HEK293T (cell line): Measurements from ENCODE around the gene NSD1.

Experiments used
- ARNT ChIP-seq: fragments of 450-650 bp; IDR thresholded peaks from 2 replicates; pipeline ENCODE4 v1.6.1; 2017; ENCODE audit warnings: mild to moderate bottlenecking
- BHLHE40 ChIP-seq: fragments of 450-650 bp; IDR thresholded peaks from 2 replicates; pipeline ENCODE4 v1.6.1; 2016; ENCODE audit warnings: mild to moderate bottlenecking, moderate library complexity, borderline replicate concordance
- ELF4 ChIP-seq: fragments of 450-650 bp; IDR thresholded peaks from 2 replicates; pipeline ENCODE4 v1.6.1; 2017; ENCODE audit warnings: antibody characterized with exemption
- FOXA1 ChIP-seq: fragments of 450-650 bp; IDR thresholded peaks from 2 replicates; pipeline ENCODE4 v1.6.1; 2016; ENCODE audit warnings: mild to moderate bottlenecking
- FOXM1 ChIP-seq: fragments of 450-650 bp; IDR thresholded peaks from 2 replicates; pipeline ENCODE4 v1.6.1; 2017; ENCODE audit warnings: mild to moderate bottlenecking, borderline replicate concordance
- L3MBTL2 ChIP-seq: fragments of 450-650 bp; conservative IDR thresholded peaks from 2 replicates; pipeline ENCODE4 v1.6.1; 2016; ENCODE audit warnings: mild to moderate bottlenecking
- PKNOX1 ChIP-seq: fragments of 450-650 bp; IDR thresholded peaks from 2 replicates; pipeline ENCODE4 v1.6.1; 2016
- SP1 ChIP-seq: fragments of 450-650 bp; IDR thresholded peaks from 2 replicates; pipeline ENCODE4 v1.6.1; 2017
- SUZ12 ChIP-seq: fragments of 450-650 bp; IDR thresholded peaks from 2 replicates; pipeline ENCODE4 v1.6.1; 2016; ENCODE audit warnings: mild to moderate bottlenecking
- TARDBP ChIP-seq: fragments of 450-650 bp; IDR thresholded peaks from 2 replicates; pipeline ENCODE4 v1.6.1; 2016
- ZNF384 ChIP-seq: fragments of 450-650 bp; IDR thresholded peaks from 2 replicates; pipeline ENCODE4 v1.6.1; 2016

- no peak for TF ChIP-seq SP1
- TF ChIP-seq ZNF384, result no peak
- TF ChIP-seq ELF4, result no peak
- TF ChIP-seq ARNT, result no peak
- no peak for TF ChIP-seq SUZ12
- no peak for TF ChIP-seq PKNOX1
- TF ChIP-seq FOXA1, result no peak
- no peak for TF ChIP-seq FOXM1
- no peak for TF ChIP-seq BHLHE40
- no peak for TF ChIP-seq L3MBTL2
- TF ChIP-seq TARDBP, result no peak
Observed at GRCh38 chr5:177349362-177349647, 215.7 kb downstream of the NSD1 start.
